HG03565 (cell line): ENCODE measurements around the gene C11orf98.
"Not testable (repeated sequence)": the region's sequence is repeated elsewhere in the genome, so short reads cannot be mapped to it uniquely, and the experiment has no call there.

Experiments used
- ATAC-seq: cut with Tn5 transposase; IDR thresholded peaks from one replicate; pipeline ENCODE4 v1.9.1; 2021; ENCODE audit warnings: mild to moderate bottlenecking, moderate library complexity; ENCODE audit not compliant: unreplicated experiment

The C11orf98 gene

DNA sequence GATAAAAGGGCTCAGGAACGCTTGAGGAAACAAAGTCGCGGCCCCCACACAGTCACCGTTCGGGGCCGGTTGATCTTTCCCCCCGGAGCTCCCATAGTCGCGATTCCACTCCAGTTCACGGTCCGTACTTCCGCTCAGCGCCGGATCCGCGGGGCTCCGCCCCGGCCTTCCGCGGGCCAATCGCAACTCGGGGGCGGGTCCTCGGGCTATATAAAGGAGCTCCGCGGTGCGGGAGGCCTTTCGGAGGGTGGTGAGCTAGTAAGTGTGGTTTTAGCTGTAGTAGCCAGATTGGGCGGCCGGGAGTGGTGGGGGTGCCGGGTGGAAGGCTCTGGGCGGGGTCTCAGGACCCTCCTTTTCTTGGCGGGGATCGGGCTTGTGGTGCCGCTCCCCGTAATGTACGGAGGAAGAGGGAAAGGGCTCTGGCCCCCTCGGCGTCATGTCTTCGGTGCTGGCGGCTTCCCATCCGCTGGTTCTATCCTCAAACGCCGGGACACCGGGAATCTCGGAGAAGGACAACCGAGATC lies at the start of gene C11orf98, which contains the start of gene CSKMT:
TSS of gene C11orf98 (minus strand) at position 136 of the 524 bp plus-strand sequence. CDS start at position 95, 41 bp downstream.
TSS of gene CSKMT (plus strand) at position 238 of the 524 bp plus-strand sequence. CDS start 568 bp downstream, outside the sequence.
- peak; percentile 66 for ATAC-seq

DNA sequence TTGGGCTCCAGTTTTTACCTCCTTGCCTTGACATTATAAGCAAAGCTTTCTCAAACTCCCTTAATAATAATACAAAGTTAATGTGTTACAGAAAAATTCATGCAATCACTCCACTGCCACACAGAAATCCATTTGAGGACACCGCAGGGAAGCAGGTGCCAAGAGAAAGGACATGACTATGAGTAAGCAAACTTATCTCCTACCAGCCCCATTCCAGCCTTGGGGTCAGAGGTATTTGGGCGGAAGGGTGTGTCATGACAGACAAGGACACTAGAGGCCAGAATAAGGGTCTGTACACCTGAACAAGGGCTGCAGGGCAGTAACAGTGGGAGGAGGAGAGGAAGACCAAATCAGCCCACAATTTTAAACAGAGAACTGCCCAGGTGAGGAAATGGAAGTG lies 48.3 kb upstream of the C11orf98 start:
- ATAC-seq: no peak

DNA sequence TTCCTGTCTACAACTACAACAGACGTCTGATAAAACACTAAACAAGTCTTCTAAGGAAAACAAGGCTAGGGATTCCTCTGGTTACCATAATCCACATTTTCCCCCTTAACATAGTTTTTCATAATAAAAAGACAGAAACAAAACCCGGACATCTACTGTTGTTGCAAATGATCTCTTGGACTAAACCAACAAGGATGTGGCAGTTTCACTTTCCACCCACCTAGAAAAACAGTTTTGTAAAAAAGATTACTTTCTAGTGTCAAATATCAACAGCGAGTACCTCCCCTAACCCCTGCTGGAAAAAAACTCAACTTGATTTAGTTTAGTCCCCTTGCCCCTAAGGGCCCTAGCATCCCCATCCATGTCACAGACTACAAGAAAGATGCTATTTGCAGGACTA lies 47.9 kb upstream of the C11orf98 start:
- no peak for ATAC-seq

DNA sequence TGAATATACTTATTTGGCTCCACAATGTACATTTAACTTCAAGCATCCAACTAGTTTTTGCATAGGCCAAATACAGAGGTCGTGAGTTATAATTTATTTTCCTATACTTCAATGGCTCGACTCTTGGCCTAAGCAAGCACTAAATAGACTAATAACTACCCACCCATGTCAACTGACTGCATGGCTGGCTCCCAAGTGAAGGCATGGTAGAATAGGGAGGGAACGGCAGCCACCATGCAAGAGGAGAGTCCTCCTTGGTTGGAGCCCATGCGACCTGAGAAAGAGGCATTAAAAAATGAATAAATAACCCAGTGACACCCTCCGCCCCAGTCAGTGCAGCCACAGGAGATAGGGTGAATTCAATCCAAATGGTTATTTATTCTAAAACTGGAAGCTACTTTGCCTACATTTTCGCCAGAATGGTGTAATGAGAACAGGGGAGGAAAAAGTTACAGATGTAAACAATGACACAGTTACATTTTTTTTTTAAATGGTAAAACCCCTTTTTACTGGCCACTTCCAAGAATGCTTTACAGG lies 47.3 kb upstream of the C11orf98 start:
- no peak for ATAC-seq

DNA sequence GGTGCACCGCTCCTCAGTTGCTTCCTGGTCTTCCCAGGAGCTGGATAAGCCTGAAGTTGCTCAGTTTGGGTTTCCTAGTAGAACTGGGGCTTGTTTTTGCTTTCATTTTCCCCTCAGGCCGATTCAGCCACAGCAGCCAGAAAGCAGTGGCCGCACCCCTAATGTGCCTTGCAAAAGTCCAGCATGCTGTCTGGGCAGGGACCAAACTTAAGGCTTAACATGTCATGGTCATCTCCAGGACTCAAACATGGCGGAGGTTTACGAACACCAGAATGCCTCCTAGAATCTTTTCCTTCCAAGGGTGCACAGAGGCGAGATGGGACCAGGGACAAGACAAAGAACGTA lies 45.0 kb upstream of the C11orf98 start:
- no peak for ATAC-seq

DNA sequence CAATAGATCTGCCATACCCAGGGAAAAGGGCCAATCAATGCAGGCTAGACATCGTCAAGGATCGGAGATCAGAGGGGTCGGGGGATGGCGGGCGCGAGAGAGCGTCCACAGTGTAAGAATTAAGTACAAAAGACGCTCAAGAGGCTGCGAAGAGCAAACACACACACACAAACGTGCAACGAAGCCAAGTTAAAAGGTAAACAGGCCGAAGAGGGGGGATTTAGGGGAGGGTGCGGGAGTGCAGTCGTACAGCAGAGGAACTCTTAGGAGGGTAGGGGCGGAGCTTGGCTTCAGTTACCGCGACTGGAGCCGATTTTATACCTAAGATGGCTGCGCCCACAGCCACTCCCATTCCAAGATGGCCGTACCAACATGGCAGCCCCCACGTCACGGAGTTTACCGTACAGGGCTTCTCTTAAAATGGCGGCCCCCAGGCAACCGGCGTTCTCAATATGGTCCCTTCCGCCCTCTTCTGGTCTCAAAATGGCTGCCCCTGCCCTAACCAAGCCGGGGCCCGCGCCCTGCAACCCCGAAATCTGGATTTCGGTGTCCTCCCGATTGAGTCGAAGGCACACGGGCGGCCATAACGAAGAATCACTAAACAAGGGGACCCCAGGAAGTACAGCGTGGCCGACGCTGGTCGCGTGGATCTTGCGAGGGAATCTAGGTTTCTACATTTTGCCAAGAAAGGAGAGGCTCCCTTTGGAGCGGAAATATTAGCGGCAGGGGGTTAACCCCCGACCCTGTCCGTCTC lies 44.4 kb upstream of the C11orf98 start:
- ATAC-seq: peak; percentile 55

DNA sequence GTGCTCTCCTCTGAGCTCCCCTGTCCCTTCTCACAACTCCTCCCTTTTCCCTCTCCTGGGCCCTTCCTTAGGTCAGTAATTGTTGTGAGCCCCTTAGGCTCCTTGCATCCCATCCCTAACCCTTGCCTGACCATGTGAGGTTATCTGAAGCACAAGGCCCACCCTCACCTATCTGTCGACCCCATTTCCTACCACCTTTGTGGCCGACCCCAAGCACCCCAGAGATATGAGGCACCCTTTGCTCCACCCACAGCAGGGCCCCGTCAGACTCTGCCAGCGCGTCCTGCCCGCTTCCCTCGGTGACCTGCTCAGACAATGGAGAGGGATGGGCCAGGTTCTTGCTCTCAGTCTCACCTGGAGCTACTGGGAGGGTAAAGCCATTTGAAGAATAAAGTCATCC lies 43.8 kb upstream of the C11orf98 start:
- no peak for ATAC-seq

DNA sequence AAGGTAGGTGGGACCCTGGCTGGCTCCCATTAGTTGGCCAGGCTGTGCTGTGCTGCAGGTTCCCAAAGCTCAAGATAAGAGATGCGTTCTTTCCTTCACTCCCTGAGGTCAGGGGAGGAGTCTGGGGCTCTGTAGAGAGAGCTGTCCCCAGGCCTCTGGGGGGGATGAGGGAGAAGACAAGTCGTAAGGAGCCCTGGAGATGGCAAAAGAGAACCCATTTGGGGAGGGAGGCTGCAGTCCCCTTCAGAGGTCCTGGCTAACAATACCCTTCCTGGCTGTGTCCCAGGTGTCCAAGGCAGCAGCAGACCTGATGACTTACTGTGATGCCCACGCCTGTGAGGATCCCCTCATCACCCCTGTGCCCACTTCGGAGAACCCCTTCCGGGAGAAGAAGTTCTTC lies 43.4 kb upstream of the C11orf98 start:
- no peak for ATAC-seq

DNA sequence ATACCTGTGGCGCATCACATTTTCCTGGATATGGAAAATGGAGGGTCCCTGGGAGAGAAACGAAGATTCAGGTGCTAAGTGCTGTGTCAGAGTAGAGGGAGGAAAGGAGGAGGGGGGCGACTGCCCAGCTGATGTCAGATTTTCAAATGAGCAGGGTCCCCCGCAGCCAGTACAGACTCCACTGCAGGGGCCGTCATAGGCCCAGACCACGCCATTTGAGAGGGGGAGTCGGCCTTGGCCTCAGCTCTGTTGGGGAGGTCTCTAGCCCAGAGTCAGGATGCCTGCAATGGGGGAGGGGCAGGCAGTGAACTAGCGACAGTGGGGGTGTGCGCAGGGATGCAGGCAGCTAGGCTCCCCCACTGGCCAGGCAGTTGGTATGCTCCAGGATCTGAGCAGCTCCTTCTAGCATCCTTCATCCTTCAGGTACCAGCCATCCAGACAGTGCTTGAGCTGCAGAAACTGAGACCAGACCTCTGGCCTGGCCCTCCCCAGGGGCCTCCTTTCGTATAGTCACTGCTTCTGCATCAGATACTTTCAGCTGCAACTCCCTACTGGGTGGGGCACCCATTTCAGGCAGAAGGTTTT lies 42.4 kb upstream of the C11orf98 start, which contains the start of the genes BSCL2 and GNG3:
TSS of gene BSCL2 (minus strand) at position 148 of the 585 bp plus-strand sequence. CDS start 229 bp downstream, outside the sequence.
TSS of gene GNG3 (plus strand) at position 400 of the 585 bp plus-strand sequence. CDS start 620 bp downstream, outside the sequence.
- no peak for ATAC-seq

DNA sequence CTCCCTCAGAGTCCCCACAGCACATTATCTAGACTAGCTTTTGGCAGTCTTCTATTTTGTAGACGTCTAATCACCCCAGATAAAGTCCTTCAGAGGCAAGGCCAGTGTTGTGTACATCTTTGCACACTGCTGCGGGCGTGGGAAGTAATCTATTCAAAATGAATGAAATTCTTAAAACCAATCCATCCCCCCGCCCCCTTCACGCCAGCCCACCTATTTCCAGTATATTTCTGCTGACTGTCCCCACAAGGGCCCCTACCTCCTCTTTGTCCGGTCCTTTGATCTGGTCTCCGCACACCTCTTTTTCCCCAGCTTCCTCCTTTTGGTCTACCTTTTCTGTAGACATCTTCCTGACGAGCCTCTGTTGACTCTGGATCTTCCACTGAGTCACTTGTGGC lies 41.8 kb upstream of the C11orf98 start:
- no peak for ATAC-seq

DNA sequence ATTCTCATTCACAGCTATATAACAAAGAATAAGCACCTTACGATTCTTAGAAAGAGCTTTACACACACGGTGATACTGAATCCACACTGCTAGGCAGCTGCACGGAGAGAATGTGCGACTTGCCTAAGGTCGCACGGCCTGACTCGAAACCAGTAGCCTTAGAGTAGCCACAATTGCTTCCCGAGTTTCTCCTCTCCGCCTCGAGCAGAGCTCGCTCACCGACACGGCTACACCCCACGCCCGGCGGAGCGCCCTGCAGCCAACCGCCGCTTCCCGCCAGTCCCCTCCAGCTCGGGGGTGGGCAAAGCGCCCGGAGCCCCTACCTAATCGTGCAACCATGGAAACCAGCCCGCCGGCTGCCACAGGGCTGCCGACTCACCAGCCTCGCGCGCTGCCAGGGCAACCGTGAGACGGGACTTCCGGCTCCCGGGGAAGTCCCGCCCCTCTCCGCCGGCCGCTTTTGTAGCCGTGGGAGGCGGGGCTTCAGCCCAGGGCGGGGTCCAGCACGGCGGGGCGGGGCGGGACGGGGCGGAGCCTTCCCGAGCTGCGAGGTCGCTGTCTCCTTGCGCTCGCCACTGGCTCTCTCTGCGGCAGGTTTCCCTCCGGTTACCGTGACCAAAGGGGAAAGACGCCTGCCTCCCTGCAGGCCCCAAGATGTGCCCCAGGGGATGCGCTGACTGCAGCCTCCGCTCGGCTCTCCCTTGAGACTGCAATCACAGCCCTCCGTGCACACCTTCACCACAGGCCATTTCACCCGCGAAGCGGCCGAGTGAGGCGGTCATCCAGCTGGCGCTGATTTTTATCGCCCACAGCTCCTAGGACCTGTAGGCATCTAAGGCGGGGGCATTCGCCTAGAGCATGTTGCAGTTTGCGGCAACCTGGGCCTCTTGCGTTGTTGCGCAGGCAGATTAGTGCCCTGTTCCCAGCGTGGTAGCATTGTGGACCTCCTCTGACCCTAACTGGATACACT lies 41.2 kb upstream of the C11orf98 start:
- peak; percentile 38 for ATAC-seq

DNA sequence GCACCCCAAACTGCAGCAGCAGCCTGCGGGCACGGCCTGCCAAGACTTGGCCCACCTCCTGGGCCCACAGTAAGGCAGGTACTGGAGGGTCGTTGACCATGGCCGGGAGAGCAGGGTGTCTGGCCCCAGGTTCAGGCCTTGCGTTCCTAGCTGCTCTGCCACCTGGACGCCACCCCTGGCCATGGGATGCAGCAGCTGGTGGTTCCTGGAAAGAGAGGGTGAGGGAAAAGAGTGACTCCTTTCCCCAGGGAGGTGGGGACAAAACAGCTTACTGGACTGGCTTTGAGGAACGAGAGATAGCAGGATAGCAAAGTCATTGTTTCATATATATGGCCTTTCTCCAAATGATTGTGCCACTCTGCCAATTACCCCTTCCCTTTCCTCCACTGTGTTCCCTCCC lies 40.4 kb upstream of the C11orf98 start:
- no peak for ATAC-seq

DNA sequence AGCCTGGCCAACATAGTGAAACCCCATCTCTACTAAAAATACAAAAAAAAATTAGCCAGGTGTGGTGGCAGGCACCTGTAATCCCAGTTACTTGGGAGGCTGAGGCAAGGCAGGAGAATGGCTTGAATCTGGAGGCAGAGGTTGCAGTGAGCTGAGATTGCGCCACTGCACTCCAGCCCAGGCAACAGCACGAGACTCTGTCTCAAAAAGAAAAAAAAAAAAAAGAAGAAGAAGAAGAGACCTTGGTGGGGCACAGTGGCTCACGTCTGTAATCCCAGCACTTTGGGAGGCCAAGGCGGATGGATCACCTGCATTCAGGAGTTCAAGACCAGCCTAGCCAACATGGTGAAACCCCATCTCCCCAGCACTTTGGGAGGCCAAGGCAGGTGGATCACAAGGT lies 38.9 kb upstream of the C11orf98 start:
- not testable (repeated sequence) for ATAC-seq

DNA sequence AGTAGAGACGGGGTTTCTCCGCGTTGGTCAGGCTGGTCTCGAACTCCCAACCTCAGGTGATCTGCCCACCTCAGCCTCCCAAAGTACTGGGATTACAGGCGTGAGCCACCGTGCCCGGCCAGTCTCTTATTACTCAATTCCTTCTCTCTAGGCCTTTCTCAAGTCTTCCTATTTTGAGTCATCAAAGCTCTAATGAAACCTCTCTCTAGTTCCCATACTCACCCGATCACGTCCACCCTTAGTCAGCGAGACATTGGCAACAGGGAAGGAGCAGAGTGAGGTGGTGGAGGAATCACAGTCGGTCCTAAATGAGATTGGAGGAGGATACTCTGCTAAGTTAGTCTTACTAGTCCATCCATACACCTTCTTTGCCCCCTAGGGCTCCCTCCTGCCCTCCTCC lies 37.2 kb upstream of the C11orf98 start:
- ATAC-seq: no peak

DNA sequence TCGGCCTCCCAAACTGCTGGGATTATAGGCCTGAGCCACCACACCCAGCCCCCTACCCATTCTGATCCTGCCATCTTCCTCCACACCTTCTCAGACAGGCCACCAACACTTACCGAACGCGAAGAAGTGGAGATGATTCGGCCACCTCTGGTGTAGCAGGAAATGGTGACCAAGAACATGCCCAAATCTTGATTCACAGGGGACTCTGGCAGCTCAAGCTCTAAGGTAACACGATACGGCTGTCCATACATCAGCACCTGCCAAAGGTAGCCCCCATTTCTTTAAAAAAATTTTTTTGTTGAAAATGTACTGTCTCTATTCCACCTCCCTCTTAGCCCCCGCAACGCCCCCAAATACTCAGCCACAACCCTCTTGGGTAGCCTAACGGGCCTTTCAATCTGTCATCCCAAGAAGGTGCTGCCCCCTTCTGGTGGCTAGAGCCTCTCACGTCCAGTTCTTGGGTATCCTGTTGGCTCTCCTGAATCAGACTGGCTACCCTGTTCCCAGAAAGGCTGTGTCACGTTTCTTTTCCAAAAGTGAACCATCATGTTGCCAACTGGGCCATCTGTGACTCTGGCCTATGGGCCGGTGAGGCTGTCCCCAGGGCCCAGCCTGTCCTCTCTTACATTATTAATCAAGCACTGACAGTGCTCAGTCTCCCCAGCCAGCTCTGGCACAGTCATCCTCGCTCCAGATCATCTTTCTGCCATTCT lies 29.6 kb upstream of the C11orf98 start:
- ATAC-seq: no peak

DNA sequence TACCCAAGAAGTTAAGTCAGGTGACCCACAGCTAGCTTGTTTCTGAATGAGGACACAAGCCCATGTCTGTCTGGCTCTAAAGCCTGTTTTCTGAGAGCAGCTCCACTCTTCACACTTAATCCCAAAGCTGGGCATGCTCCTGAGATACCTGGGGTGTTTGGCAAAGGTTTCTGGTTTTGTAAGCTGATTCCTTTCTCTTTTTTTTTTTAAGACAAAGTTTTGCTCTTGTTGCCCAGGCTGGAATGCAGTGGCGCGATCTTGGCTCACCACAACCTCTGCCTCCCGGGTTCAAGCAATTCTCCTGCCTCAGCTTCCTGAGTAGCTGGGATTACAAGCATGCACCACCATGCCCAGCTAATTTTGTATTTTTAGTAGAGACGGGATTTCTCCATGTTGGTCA lies 28.6 kb upstream of the C11orf98 start:
- not testable (repeated sequence) for ATAC-seq

DNA sequence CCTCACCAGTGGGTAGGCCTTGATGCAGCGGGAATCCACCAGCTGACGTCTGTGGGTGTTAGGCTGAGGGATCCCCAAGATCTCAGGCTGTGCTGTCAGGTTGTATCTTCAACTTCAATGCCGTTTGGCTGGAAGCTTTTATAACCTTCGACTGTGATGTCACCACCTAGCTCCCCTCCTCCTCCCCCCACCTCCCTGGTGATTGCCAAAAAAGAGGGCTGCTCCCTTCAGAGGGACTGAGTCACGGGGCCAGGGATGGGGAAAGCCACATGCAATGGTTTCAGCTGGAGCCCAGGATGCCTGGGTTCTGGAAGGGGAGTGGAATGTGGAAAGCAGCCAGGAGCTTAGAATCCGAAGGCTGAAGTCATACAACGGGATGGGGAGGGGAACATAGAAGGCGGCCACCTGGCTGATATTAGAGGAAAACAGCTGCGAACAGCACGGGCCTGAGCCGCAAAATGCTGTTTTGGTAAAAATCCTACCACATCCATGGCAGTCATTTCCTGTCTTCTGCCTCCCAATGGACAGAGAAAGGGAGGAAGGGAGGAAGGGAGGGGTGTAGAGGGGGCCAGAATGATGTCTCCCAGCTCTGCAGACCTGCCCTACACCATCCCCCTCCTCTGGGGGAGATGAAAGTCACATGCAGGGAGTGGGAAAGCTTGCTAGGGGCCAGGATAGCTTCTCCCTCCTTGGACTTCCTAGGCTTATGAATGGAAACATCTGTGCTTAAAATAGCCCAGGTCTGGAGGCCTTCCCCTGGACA lies 24.6 kb upstream of the C11orf98 start, which contains the start of gene LRRN4CL:
TSS of gene LRRN4CL (minus strand) at position 110 of the 763 bp plus-strand sequence. CDS start 1,022 bp downstream, outside the sequence.
- ATAC-seq: no peak

DNA sequence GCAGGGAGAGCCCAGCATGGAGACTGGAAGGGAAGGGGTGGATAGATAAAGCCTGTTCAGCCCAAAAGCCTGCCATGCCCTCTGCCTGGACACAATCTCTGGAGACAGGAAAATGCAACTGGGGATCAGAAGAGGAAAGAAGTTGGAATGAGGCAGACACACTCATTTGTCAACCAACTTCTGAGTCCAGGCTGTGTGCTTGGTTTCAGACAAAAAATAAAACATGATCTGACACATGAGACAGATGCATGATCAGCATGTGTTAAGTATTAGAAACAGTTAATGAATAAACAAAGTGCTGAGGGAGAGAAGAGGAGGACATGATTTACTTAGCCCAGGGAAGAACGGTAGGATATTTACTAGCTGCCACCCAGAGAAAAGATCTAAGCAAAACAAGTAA lies 23.5 kb upstream of the C11orf98 start:
- ATAC-seq: no peak
